ENCODE data around the gene TANGO6.
"Not testable (repeated sequence)": the region's sequence is repeated elsewhere in the genome, so short reads cannot be mapped to it uniquely, and the experiment has no call there.

The TANGO6 gene

DNA sequence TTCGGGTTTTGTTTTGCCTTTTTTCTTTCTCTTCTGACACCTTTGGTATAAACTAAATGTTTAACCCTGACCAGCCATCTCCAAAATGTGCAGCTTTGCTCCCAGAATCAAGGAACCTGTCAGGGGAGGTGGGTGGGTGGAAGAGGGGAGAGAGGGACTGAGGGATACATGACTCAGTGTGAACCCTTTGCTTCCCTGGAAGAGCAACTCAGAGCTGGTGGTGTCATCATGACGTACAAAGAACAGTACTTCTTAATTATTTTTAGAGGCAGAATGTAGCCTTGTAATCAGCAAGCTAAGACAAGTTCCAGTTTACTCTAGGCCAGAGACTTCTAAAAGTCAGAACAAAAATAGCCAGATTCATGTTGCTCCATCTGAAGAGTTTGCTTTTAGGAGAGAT lies 142.5 kb downstream of the TANGO6 start:
- Histone ChIP-seq H3K36me3 (replicated peaks; ENCODE audit: insufficient read depth, low read length) (no peaks in the 10 kb centered on the region), H3K9me2 (replicated peaks; ENCODE audit: insufficient read depth, low read length) (no peaks in the 10 kb centered on the region), H3K4me2 (ENCODE audit: low read depth, low read length) (no peak overlapping the region), H3K79me2 (ENCODE audit: low read length) (no peaks in the 10 kb centered on the region), H3K4me1 (ENCODE audit: low read length) (no peaks in the 10 kb centered on the region), H4K20me1 (ENCODE audit: insufficient read depth, low read length) (no peaks in the 10 kb centered on the region), H3K27me3 (replicated peaks; ENCODE audit: insufficient read depth, low read length) (no peaks in the 10 kb centered on the region), H3F3A (ENCODE audit: insufficient read depth, low read length) (no peaks in the 10 kb centered on the region), H2AFZ (ENCODE audit: low read length) (no peak overlapping the region), H3K4me3 (ENCODE audit: low read length) (no peak overlapping the region), H3K9me3 (replicated peaks; ENCODE audit: insufficient read depth, low read length) (no peaks in the 10 kb centered on the region), H3K27ac (ENCODE audit: low read length) (no peak overlapping the region), H3K9ac (ENCODE audit: low read length) (no peak overlapping the region)
- no peak for DNase-seq
- TF ChIP-seq EZH2 (optimal IDR thresholded peaks at IDR 0.05; ENCODE audit: low read depth, low read length) (no peak), EZH2phosphoT487 (IDR thresholded peaks at IDR 0.05; ENCODE audit: low read length) (no peak)
- TF ChIP-seq, protein P1, sequence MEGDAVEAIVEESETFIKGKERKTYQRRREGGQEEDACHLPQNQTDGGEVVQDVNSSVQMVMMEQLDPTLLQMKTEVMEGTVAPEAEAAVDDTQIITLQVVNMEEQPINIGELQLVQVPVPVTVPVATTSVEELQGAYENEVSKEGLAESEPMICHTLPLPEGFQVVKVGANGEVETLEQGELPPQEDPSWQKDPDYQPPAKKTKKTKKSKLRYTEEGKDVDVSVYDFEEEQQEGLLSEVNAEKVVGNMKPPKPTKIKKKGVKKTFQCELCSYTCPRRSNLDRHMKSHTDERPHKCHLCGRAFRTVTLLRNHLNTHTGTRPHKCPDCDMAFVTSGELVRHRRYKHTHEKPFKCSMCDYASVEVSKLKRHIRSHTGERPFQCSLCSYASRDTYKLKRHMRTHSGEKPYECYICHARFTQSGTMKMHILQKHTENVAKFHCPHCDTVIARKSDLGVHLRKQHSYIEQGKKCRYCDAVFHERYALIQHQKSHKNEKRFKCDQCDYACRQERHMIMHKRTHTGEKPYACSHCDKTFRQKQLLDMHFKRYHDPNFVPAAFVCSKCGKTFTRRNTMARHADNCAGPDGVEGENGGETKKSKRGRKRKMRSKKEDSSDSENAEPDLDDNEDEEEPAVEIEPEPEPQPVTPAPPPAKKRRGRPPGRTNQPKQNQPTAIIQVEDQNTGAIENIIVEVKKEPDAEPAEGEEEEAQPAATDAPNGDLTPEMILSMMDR (IDR thresholded peaks at IDR 0.05; ENCODE audit: low read length) = no peak

DNA sequence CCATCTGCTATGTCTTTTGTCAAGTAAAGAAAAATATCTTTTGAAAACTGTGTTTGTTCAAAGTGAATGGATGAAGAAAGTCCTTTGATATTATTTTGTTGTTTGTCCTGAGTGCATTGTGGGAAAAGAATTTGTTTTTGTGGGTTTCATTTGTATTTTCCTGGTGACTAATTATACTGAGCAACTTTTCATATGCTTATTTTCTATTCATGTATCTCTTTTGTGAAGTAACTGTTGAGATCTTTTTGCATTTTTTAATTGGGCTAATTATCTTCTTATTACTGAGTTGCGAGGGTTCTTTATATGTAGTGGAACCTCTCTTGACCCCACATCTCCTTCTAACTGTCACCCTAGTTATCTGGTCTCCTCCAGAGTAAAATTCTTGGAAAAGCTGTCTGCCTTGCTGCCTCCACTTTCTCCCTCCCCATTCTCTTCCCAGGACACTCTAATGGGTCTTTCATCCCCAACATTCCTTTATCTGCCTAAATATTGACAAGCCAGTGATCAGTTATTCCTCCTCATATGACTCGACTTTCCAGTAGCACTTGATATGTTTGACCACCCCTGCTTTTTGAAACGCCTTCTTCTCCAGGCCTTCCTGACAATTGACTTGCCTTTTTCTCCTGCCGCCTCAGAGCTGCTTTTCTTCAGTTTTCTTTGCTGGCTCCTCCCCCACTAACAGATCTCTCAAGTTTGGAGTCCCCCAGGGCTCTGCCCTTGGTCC lies 144.6 kb downstream of the TANGO6 start:
- H3F3A ChIP-seq (ENCODE audit: insufficient read depth, low read length) = no peaks in the 10 kb centered on the region
- no peaks in the 10 kb centered on the region for H4K20me1 ChIP-seq (ENCODE audit: insufficient read depth, low read length)
- no peak overlapping the region for H2AFZ ChIP-seq (ENCODE audit: low read length)
- no peaks in the 10 kb centered on the region for H3K4me1 ChIP-seq (ENCODE audit: low read length)
- no peak overlapping the region for H3K27ac ChIP-seq (ENCODE audit: low read length)
- H3K9ac ChIP-seq (ENCODE audit: low read length) = no peak overlapping the region
- no peaks in the 10 kb centered on the region for H3K36me3 ChIP-seq (replicated peaks; ENCODE audit: insufficient read depth, low read length)
- H3K27me3 ChIP-seq (replicated peaks; ENCODE audit: insufficient read depth, low read length) = no peaks in the 10 kb centered on the region
- H3K4me3 ChIP-seq (ENCODE audit: low read length) = no peak overlapping the region
- DNase-seq = no peak
- H3K4me2 ChIP-seq (ENCODE audit: low read depth, low read length) = no peak overlapping the region
- H3K79me2 ChIP-seq (ENCODE audit: low read length) = no peaks in the 10 kb centered on the region
- H3K9me3 ChIP-seq (replicated peaks; ENCODE audit: insufficient read depth, low read length) = no peaks in the 10 kb centered on the region
- TF ChIP-seq, protein P1 (IDR thresholded peaks at IDR 0.05; ENCODE audit: low read length) = no peak
- TF ChIP-seq EZH2 (optimal IDR thresholded peaks at IDR 0.05; ENCODE audit: low read depth, low read length) (no peak), EZH2phosphoT487 (IDR thresholded peaks at IDR 0.05; ENCODE audit: low read length) (no peak)
- H3K9me2 ChIP-seq (replicated peaks; ENCODE audit: insufficient read depth, low read length) = no peaks in the 10 kb centered on the region

DNA sequence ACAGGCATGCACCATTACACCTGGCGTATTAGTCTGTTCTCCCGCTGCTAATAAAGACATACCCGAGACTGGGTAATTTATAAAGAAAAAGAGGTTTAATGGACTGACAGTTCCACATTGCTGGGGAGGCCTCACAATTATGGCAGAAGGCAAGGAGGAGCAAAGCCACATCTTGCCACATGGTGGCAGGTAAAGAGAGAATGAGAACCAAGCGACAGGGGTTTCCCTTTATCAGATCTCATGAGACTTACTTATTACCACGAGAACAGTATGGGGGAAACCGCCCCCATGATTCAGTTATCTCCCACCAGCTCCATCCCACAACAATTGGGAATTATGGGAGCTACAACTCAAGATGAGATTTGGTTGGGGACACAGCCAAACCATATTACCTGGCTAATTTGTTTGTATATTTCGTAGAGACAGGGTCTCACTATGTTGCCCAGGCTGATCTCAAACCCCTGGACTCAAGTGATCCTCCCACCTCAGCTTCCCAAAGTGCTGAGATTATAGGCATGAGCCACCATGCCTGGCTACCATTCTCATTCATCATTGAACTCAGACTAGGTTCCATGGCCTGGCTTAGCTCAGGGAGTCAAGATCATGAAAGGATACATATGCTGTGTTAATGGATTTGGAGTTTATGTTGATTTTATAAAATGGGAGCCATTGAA lies 147.0 kb downstream of the TANGO6 start:
- not testable (repeated sequence) for H3K36me3 ChIP-seq (replicated peaks; ENCODE audit: insufficient read depth, low read length); H3K27ac ChIP-seq (ENCODE audit: low read length); H4K20me1 ChIP-seq (ENCODE audit: insufficient read depth, low read length); H3K4me1 ChIP-seq (ENCODE audit: low read length); H3K4me2 ChIP-seq (ENCODE audit: low read depth, low read length); H3K27me3 ChIP-seq (replicated peaks; ENCODE audit: insufficient read depth, low read length); H3K4me3 ChIP-seq (ENCODE audit: low read length); H3K9me2 ChIP-seq (replicated peaks; ENCODE audit: insufficient read depth, low read length); H3K9me3 ChIP-seq (replicated peaks; ENCODE audit: insufficient read depth, low read length); H3K79me2 ChIP-seq (ENCODE audit: low read length); H3F3A ChIP-seq (ENCODE audit: insufficient read depth, low read length); DNase-seq; H3K9ac ChIP-seq (ENCODE audit: low read length); H2AFZ ChIP-seq (ENCODE audit: low read length)

DNA sequence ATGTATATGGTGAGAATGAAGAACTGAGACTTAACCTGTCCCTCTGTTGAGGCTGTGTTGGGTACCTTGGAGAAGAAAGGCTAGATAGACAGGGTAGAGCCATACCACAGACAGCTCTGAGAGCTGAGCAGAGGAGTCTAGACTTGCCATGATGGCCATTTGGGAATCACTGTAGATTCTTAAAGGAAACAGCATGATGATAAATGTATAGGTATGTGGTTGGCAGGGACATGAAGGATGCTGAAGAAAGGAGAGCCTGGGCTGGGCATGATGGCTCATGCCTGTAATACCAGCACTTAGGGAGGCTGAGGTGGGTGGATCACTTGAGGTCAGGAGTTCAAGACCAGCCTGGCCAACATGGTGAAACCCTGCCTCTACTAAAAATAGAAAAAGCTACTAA lies 147.7 kb downstream of the TANGO6 start:
- Histone ChIP-seq H3K4me1 (ENCODE audit: low read length) (no peaks in the 10 kb centered on the region), H3K79me2 (ENCODE audit: low read length) (no peaks in the 10 kb centered on the region), H3K9me3 (replicated peaks; ENCODE audit: insufficient read depth, low read length) (no peaks in the 10 kb centered on the region), H2AFZ (ENCODE audit: low read length) (no peak overlapping the region), H3K27me3 (replicated peaks; ENCODE audit: insufficient read depth, low read length) (no peaks in the 10 kb centered on the region), H4K20me1 (ENCODE audit: insufficient read depth, low read length) (no peaks in the 10 kb centered on the region), H3K9me2 (replicated peaks; ENCODE audit: insufficient read depth, low read length) (no peaks in the 10 kb centered on the region), H3K9ac (ENCODE audit: low read length) (no peak overlapping the region), H3K27ac (ENCODE audit: low read length) (no peak overlapping the region), H3K4me3 (ENCODE audit: low read length) (no peak overlapping the region), H3K4me2 (ENCODE audit: low read depth, low read length) (no peak overlapping the region), H3F3A (ENCODE audit: insufficient read depth, low read length) (no peaks in the 10 kb centered on the region), H3K36me3 (replicated peaks; ENCODE audit: insufficient read depth, low read length) (no peaks in the 10 kb centered on the region)
- TF ChIP-seq, protein P1 (IDR thresholded peaks at IDR 0.05; ENCODE audit: low read length) = no peak
- TF ChIP-seq EZH2 (optimal IDR thresholded peaks at IDR 0.05; ENCODE audit: low read depth, low read length) = no peak
- no peak for TF ChIP-seq EZH2phosphoT487 (IDR thresholded peaks at IDR 0.05; ENCODE audit: low read length)
- DNase-seq = no peak

Data from MM.1S (cell line).